ENCODE results near the gene LSM4.

The LSM4 gene

GRCh38 chr19:18299654-18300053 lies 23.2 kb downstream of the LSM4 start:
- H3K23ac ChIP-seq (ENCODE audit: low read depth, low read length, poor library complexity) = no peak overlapping the region
- no peak overlapping the region for H3K14ac ChIP-seq (ENCODE audit: low read length)
- no peak overlapping the region for H3K4me3 ChIP-seq (ENCODE audit: low read length in 2 of 2)
- H2BK15ac ChIP-seq (ENCODE audit: low read length) = no peak overlapping the region
- H4K91ac ChIP-seq (ENCODE audit: low read depth, low read length, poor library complexity) = no peak overlapping the region
- no peak overlapping the region for H3K9ac ChIP-seq (ENCODE audit: low read depth, low read length, poor library complexity)
- H2AFZ ChIP-seq (ENCODE audit: low read length) = no peak overlapping the region
- H3K79me1 ChIP-seq (ENCODE audit: low read depth, low read length) = peaks cover 2% of the 10 kb centered on the region
- H3K4ac ChIP-seq (ENCODE audit: low read length) = no peak overlapping the region
- peak overlapping the region; percentile 18 for H2BK120ac ChIP-seq (ENCODE audit: low read depth, low read length)
- H2AK5ac ChIP-seq (ENCODE audit: low read depth, low read length) = no peak overlapping the region
- no CpG with 5 or more reads among the region's 9 CpGs for WGBS, 2 donors (ENCODE audit: extremely low coverage in 2 of 2, insufficient read length in 2 of 2, insufficient replicate concordance in 1 of 2)
- no peak overlapping the region for H3K4me2 ChIP-seq (ENCODE audit: insufficient read depth, low read length, poor library complexity, severe bottlenecking)
- H3K4me1 ChIP-seq (ENCODE audit: control insufficient read depth in 2 of 2, insufficient read depth in 1 of 2, low read depth in 1 of 2, low read length in 2 of 2) = peaks cover 6 to 12% of the 10 kb centered on the region in 2 donors
- no peak overlapping the region for H2BK5ac ChIP-seq (ENCODE audit: low read length)
- H3K27ac ChIP-seq (replicated peaks; ENCODE audit: low read length) = no peak overlapping the region
- H4K8ac ChIP-seq (ENCODE audit: low read depth, low read length) = no peak overlapping the region
- no peaks in the 10 kb centered on the region for H3K36me3 ChIP-seq (replicated peaks in 1 of 2; ENCODE audit: control insufficient read depth in 2 of 2, insufficient read depth in 2 of 2, low read length in 2 of 2)
- H2BK12ac ChIP-seq (ENCODE audit: low read length) = peak overlapping the region; percentile 22
- no peaks in the 10 kb centered on the region for H3K9me3 ChIP-seq (replicated peaks in 1 of 2; ENCODE audit: control insufficient read depth in 2 of 2, insufficient read depth in 1 of 2, low read depth in 1 of 2, low read length in 2 of 2)
- DNase-seq (ENCODE audit: low spot score) = no peak
- H3K27me3 ChIP-seq (ENCODE audit: control insufficient read depth in 3 of 3, insufficient read depth in 3 of 3, low read depth in 1 of 3, low read length in 3 of 3) = no peaks in the 10 kb centered on the region
- H3K18ac ChIP-seq (ENCODE audit: low read length) = no peak overlapping the region

GRCh38 chr19:18298601-18299000 lies 24.3 kb downstream of the LSM4 start:
- Histone ChIP-seq H2BK12ac (ENCODE audit: low read length) (no peak overlapping the region), H3K14ac (ENCODE audit: low read length) (no peak overlapping the region), H4K91ac (ENCODE audit: low read depth, low read length, poor library complexity) (no peak overlapping the region), H4K8ac (ENCODE audit: low read depth, low read length) (no peak overlapping the region), H3K4ac (ENCODE audit: low read length) (no peak overlapping the region), H3K27ac (replicated peaks; ENCODE audit: low read length) (no peak overlapping the region), H3K9ac (ENCODE audit: low read depth, low read length, poor library complexity) (no peak overlapping the region), H2AFZ (ENCODE audit: low read length) (no peak overlapping the region), H3K79me1 (ENCODE audit: low read depth, low read length) (peaks cover 2% of the 10 kb centered on the region), H2BK120ac (ENCODE audit: low read depth, low read length) (no peak overlapping the region), H2BK15ac (ENCODE audit: low read length) (no peak overlapping the region), H3K4me2 (ENCODE audit: insufficient read depth, low read length, poor library complexity, severe bottlenecking) (no peak overlapping the region), H2AK5ac (ENCODE audit: low read depth, low read length) (no peak overlapping the region), H3K23ac (ENCODE audit: low read depth, low read length, poor library complexity) (no peak overlapping the region), H3K4me3 (ENCODE audit: low read length in 2 of 2) (no peak overlapping the region), H3K4me1 (ENCODE audit: control insufficient read depth in 2 of 2, insufficient read depth in 1 of 2, low read depth in 1 of 2, low read length in 2 of 2) (peaks cover 13 to 14% of the 10 kb centered on the region in 2 donors), H3K9me3 (replicated peaks in 1 of 2; ENCODE audit: control insufficient read depth in 2 of 2, insufficient read depth in 1 of 2, low read depth in 1 of 2, low read length in 2 of 2) (no peaks in the 10 kb centered on the region), H3K27me3 (ENCODE audit: control insufficient read depth in 3 of 3, insufficient read depth in 3 of 3, low read depth in 1 of 3, low read length in 3 of 3) (peaks cover 0 to 2% (median 0%) of the 10 kb centered on the region in 3 experiments), H3K36me3 (replicated peaks in 1 of 2; ENCODE audit: control insufficient read depth in 2 of 2, insufficient read depth in 2 of 2, low read length in 2 of 2) (no peaks in the 10 kb centered on the region), H3K18ac (ENCODE audit: low read length) (no peak overlapping the region), H2BK5ac (ENCODE audit: low read length) (no peak overlapping the region)
- no CpG with 5 or more reads among the region's 6 CpGs for WGBS, 2 donors (ENCODE audit: extremely low coverage in 2 of 2, insufficient read length in 2 of 2, insufficient replicate concordance in 1 of 2)
- DNase-seq (ENCODE audit: low spot score) = no peak

- Histone ChIP-seq H2BK120ac (ENCODE audit: low read depth, low read length) (no peak overlapping the region), H3K9me3 (replicated peaks in 1 of 2; ENCODE audit: control insufficient read depth in 2 of 2, insufficient read depth in 1 of 2, low read depth in 1 of 2, low read length in 2 of 2) (no peaks in the 10 kb centered on the region), H3K9ac (ENCODE audit: low read depth, low read length, poor library complexity) (no peak overlapping the region), H3K18ac (ENCODE audit: low read length) (peak overlapping the region; percentile 65), H3K23ac (ENCODE audit: low read depth, low read length, poor library complexity) (no peak overlapping the region), H3K27me3 (ENCODE audit: control insufficient read depth in 3 of 3, insufficient read depth in 3 of 3, low read depth in 1 of 3, low read length in 3 of 3) (peaks cover 0 to 2% (median 0%) of the 10 kb centered on the region in 3 experiments), H3K4ac (ENCODE audit: low read length) (no peak overlapping the region), H2BK5ac (ENCODE audit: low read length) (no peak overlapping the region), H3K27ac (replicated peaks; ENCODE audit: low read length) (no peak overlapping the region), H4K8ac (ENCODE audit: low read depth, low read length) (no peak overlapping the region), H3K36me3 (replicated peaks in 1 of 2; ENCODE audit: control insufficient read depth in 2 of 2, insufficient read depth in 2 of 2, low read length in 2 of 2) (no peaks in the 10 kb centered on the region), H4K91ac (ENCODE audit: low read depth, low read length, poor library complexity) (no peak overlapping the region), H2BK15ac (ENCODE audit: low read length) (no peak overlapping the region), H3K79me1 (ENCODE audit: low read depth, low read length) (no peaks in the 10 kb centered on the region), H3K4me2 (ENCODE audit: insufficient read depth, low read length, poor library complexity, severe bottlenecking) (no peak overlapping the region), H3K14ac (ENCODE audit: low read length) (no peak overlapping the region), H3K4me1 (ENCODE audit: control insufficient read depth in 2 of 2, insufficient read depth in 1 of 2, low read depth in 1 of 2, low read length in 2 of 2) (peaks cover 18 to 22% of the 10 kb centered on the region in 2 donors), H2BK12ac (ENCODE audit: low read length) (no peak overlapping the region), H3K4me3 (ENCODE audit: low read length in 2 of 2) (no peak overlapping the region), H2AFZ (ENCODE audit: low read length) (no peak overlapping the region), H2AK5ac (ENCODE audit: low read depth, low read length) (peak overlapping the region; percentile 83)
- no CpG with 5 or more reads among the region's 4 CpGs for WGBS, 2 donors (ENCODE audit: extremely low coverage in 2 of 2, insufficient read length in 2 of 2, insufficient replicate concordance in 1 of 2)
- no peak for DNase-seq (ENCODE audit: low spot score)
These were observed 25.6 kb downstream of the LSM4 start for GRCh38 chr19:18297308-18297707.

- H2BK15ac ChIP-seq (ENCODE audit: low read length) = peak overlapping the region; percentile 99
- H3K18ac ChIP-seq (ENCODE audit: low read length) = peak overlapping the region; percentile 95
- H2AFZ ChIP-seq (ENCODE audit: low read length) = no peak overlapping the region
- H3K27ac ChIP-seq (replicated peaks; ENCODE audit: low read length) = no peak overlapping the region
- no peak for DNase-seq (ENCODE audit: low spot score)
- H3K4me2 ChIP-seq (ENCODE audit: insufficient read depth, low read length, poor library complexity, severe bottlenecking) = no peak overlapping the region
- peak overlapping the region; percentile 30 for H3K9ac ChIP-seq (ENCODE audit: low read depth, low read length, poor library complexity)
- H3K4ac ChIP-seq (ENCODE audit: low read length) = no peak overlapping the region
- no peak overlapping the region for H2BK12ac ChIP-seq (ENCODE audit: low read length)
- peak overlapping the region in 1 of 2 donors; percentile 16 for H3K4me3 ChIP-seq (ENCODE audit: low read length in 2 of 2)
- H3K4me1 ChIP-seq (ENCODE audit: control insufficient read depth in 2 of 2, insufficient read depth in 1 of 2, low read depth in 1 of 2, low read length in 2 of 2) = peaks cover 22 to 25% of the 10 kb centered on the region in 2 donors
- peak overlapping the region; percentile 65 for H3K23ac ChIP-seq (ENCODE audit: low read depth, low read length, poor library complexity)
- peak overlapping the region; percentile 71 for H2BK5ac ChIP-seq (ENCODE audit: low read length)
- H2AK5ac ChIP-seq (ENCODE audit: low read depth, low read length) = peak overlapping the region; percentile 97
- WGBS, 2 donors (ENCODE audit: extremely low coverage in 2 of 2, insufficient read length in 2 of 2, insufficient replicate concordance in 1 of 2) = 100% methylated on average over 2 of the region's 4 CpGs; no CpG with 5 or more reads in 1 of the 2 donors
- H4K91ac ChIP-seq (ENCODE audit: low read depth, low read length, poor library complexity) = no peak overlapping the region
- no peaks in the 10 kb centered on the region for H3K79me1 ChIP-seq (ENCODE audit: low read depth, low read length)
- H3K9me3 ChIP-seq (replicated peaks in 1 of 2; ENCODE audit: control insufficient read depth in 2 of 2, insufficient read depth in 1 of 2, low read depth in 1 of 2, low read length in 2 of 2) = no peaks in the 10 kb centered on the region
- no peak overlapping the region for H2BK120ac ChIP-seq (ENCODE audit: low read depth, low read length)
- no peaks in the 10 kb centered on the region for H3K36me3 ChIP-seq (replicated peaks in 1 of 2; ENCODE audit: control insufficient read depth in 2 of 2, insufficient read depth in 2 of 2, low read length in 2 of 2)
- H4K8ac ChIP-seq (ENCODE audit: low read depth, low read length) = peak overlapping the region; percentile 29
- peaks cover 0 to 2% (median 0%) of the 10 kb centered on the region in 3 experiments for H3K27me3 ChIP-seq (ENCODE audit: control insufficient read depth in 3 of 3, insufficient read depth in 3 of 3, low read depth in 1 of 3, low read length in 3 of 3)
- H3K14ac ChIP-seq (ENCODE audit: low read length) = no peak overlapping the region
These were observed 27.8 kb downstream of the LSM4 start for GRCh38 chr19:18295034-18295451.
